GM12891 (cell line): Measurements from ENCODE around the gene ANKRD45.

Source experiments
- POLR2A ChIP-seq: IDR thresholded peaks from 2 replicates; pipeline ENCODE4 v1.6.1; 2011; ENCODE audit warnings: low read depth, low read length, control low read depth
- POLR2AphosphoS5 ChIP-seq: IDR thresholded peaks from 2 replicates; pipeline ENCODE4 v1.6.1; 2011; ENCODE audit warnings: low read depth, low read length, control low read depth
- SPI1 ChIP-seq: IDR thresholded peaks from 2 replicates; pipeline ENCODE4 v1.6.1; 2011; ENCODE audit warnings: low read depth, low read length, control low read depth

DNA sequence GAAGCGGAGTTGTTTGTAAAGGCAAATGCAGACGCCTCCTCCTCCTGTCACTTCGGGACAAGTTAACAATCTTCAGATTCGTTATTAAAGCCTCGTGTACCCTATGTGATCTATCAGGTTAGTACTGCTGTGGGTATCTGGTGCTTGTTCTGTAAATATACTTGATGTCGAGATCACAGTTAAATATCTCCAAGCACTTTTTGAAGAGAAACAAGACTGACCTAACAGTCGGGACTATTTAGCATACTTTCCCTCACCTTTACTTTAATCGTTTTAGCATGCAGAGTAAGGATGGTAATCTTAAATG, 45.8 kb upstream of the ANKRD45 start:
- TF ChIP-seq POLR2A (no peak), POLR2AphosphoS5 (no peak), SPI1 (no peak)
